Measurements from ENCODE around the gene FAM107A.

- TF ChIP-seq POLR2AphosphoS5 (IDR thresholded peaks at IDR 0.05) (peak; percentile 71 to 85), POLR2A (IDR thresholded peaks at IDR 0.05; ENCODE audit: low read depth) (no peak), CTCF (IDR thresholded peaks at IDR 0.05) (peak; percentile 22 to 33 (median 28)), EP300 (IDR thresholded peaks at IDR 0.05) (peak; percentile 82)
These were observed at the start of gene FAM107A for GRCh38 chr3:58577269-58577821.

Data from esophagus muscularis mucosa (tissue), 4 donors.